ENCODE measurements around the gene OR2F2.

The OR2F2 gene

GRCh38 chr7:143914938-143915652, 19.9 kb upstream of the OR2F2 start:
- DNase-seq = no peak

- no peak for DNase-seq
Observed at GRCh38 chr7:143924851-143925250, 10.2 kb upstream of the OR2F2 start.

GRCh38 chr7:143929224-143929920, 5.7 kb upstream of the OR2F2 start:
- no peak for DNase-seq

- DNase-seq = no peak
Observed at GRCh38 chr7:143931739-143932138, 3.3 kb upstream of the OR2F2 start.

GRCh38 chr7:143936087-143937009, 1.3 kb downstream of the OR2F2 start:
- DNase-seq = no peak

- DNase-seq = no peak
Observed at GRCh38 chr7:143938379-143939243, 3.6 kb downstream of the OR2F2 start.

GRCh38 chr7:143945423-143945822, 10.4 kb downstream of the OR2F2 start:
- no peak for DNase-seq

GRCh38 chr7:143947111-143947510, 12.1 kb downstream of the OR2F2 start:
- no peak for DNase-seq

GRCh38 chr7:143948733-143949132, 13.7 kb downstream of the OR2F2 start:
- DNase-seq = no peak

GRCh38 chr7:143953421-143953820, 18.4 kb downstream of the OR2F2 start:
- DNase-seq = no peak

- no peak for DNase-seq
Observed at GRCh38 chr7:143954135-143954534, 19.1 kb downstream of the OR2F2 start.

GRCh38 chr7:143954544-143954943, 19.5 kb downstream of the OR2F2 start, which contains the start of gene OR2F1:
TSS of gene OR2F1 (plus strand) at chr7:143954844. CDS start at chr7:143959971, 5,127 bp downstream.
- no peak for DNase-seq

GRCh38 chr7:143958781-143959180, 23.7 kb downstream of the OR2F2 start:
- no peak for DNase-seq

- DNase-seq = no peak
Observed at GRCh38 chr7:143960813-143961610, 26.0 kb downstream of the OR2F2 start.

- DNase-seq = no peak
Observed at GRCh38 chr7:143965280-143965679, 30.2 kb downstream of the OR2F2 start.

- no peak for DNase-seq
Observed at GRCh38 chr7:143967398-143967797, 32.4 kb downstream of the OR2F2 start.

GRCh38 chr7:143973870-143974416, 38.9 kb downstream of the OR2F2 start:
- DNase-seq = no peak

- DNase-seq = no peak
Observed at GRCh38 chr7:143974459-143974858, 39.4 kb downstream of the OR2F2 start.

- DNase-seq = no peak
Observed at GRCh38 chr7:143975617-143976016, 40.6 kb downstream of the OR2F2 start.

GRCh38 chr7:143978585-143978984, 43.6 kb downstream of the OR2F2 start:
- no peak for DNase-seq

- DNase-seq = no peak
Observed at GRCh38 chr7:143979359-143979758, 44.3 kb downstream of the OR2F2 start.

All from activated CD4-positive, CD25-positive, alpha-beta regulatory T cell treated with anti-CD3 and anti-CD28 coated beads, Interleukin-2, amount 50 U/mL, for 72 hours (primary cell).